Calu3 (cell line): Measurements from ENCODE around the gene RPL38. TPM values are rescaled to one million over a fixed set of nuclear protein-coding genes. Genes with fewer than 3 reads are reported as not detected.

Source experiments
- BruUV-seq: library from RNA; stranded (reverse); fragments of 400-500 nt; replicated peaks from 2 replicates; lab custom pipeline; 2021; lab: Mats Ljungman, UMichigan
- CTCF ChIA-PET: fragments of 300-600 bp; sonication (Branson Sonifier 250); formaldehyde crosslinking; loops from one replicate; lab custom pipeline; 2022; ENCODE audit warnings: antibody characterized with exemption; lab: Charles Lee
- DNase-seq: peaks from one replicate; pipeline ENCODE4 v3.0.0; 2022
- H3K27ac Mint-ChIP-seq: one replicate; pipeline ENCODE4 v1.8.0; 2022; ENCODE audit warnings: mixed read lengths; ENCODE audit not compliant: unreplicated experiment
- H3K27me3 Mint-ChIP-seq: one replicate; pipeline ENCODE4 v1.8.0; 2022; ENCODE audit warnings: mixed read lengths; ENCODE audit not compliant: unreplicated experiment
- H3K36me3 Mint-ChIP-seq: one replicate; pipeline ENCODE4 v1.8.0; 2022; ENCODE audit warnings: mild to moderate bottlenecking, moderate library complexity, mixed read lengths; ENCODE audit not compliant: insufficient read depth, unreplicated experiment
- H3K4me1 Mint-ChIP-seq: one replicate; pipeline ENCODE4 v1.8.0; 2022; ENCODE audit warnings: mild to moderate bottlenecking, low read depth, mixed read lengths; ENCODE audit not compliant: unreplicated experiment
- H3K4me3 Mint-ChIP-seq: one replicate; pipeline ENCODE4 v1.8.0; 2022; ENCODE audit warnings: mild to moderate bottlenecking, low read depth, moderate library complexity, mixed read lengths; ENCODE audit not compliant: unreplicated experiment
- H3K9me3 Mint-ChIP-seq: one replicate; pipeline ENCODE4 v1.8.0; 2022; ENCODE audit warnings: low read depth, mixed read lengths; ENCODE audit not compliant: unreplicated experiment
- intact Hi-C: fragments of 100-400 bp; cut with micrococcal nuclease; formaldehyde crosslinking; loops from one replicate; pipeline ENCODE4 v1.10.0; 2022; ENCODE audit not compliant: unreplicated experiment
- total RNA-seq: library from RNA; stranded (reverse); gene quantifications from 2 replicates; pipeline ENCODE4 v1.2.3, GENCODE V29; 2022
- TF ChIP-seq, protein P1 (sequence below): fragments of 200-600 bp; IDR thresholded peaks from one replicate; pipeline ENCODE4 v1.8.0; 2022; ENCODE audit warnings: antibody characterized with exemption; ENCODE audit not compliant: unreplicated experiment

Gene RPL38
- total RNA-seq, 1 experiment from 2014 or later, result 725 TPM

DNA sequence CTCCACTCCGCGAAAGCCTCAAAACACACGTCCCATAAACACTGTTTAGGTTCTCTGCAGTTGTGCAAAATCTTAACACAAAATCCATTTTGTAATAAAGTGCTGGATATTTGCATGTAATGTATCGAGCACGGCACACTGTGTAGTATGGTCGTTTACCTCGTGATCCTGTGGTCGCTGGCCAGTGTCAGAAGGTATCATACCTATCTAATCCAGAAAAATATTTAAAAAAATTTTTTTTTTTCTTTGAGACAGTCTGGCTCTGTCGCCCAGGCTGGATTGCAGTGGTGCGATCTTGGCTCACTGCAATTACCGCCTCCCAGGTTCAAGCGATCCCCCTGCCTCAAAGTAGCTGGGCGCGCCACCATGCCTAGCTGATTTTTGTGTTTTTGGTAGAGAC lies 996 bp downstream of the RPL38 start:
- Mint-ChIP-seq H3K4me3 (peak overlapping the region; percentile 96), H3K4me1 (peaks cover 24% of the 10 kb centered on the region), H3K9me3 (no peaks in the 10 kb centered on the region), H3K27ac (peak overlapping the region; percentile 100), H3K36me3 (peaks cover 58% of the 10 kb centered on the region), H3K27me3 (peaks cover 41% of the 10 kb centered on the region)
- TF ChIP-seq, protein P1, sequence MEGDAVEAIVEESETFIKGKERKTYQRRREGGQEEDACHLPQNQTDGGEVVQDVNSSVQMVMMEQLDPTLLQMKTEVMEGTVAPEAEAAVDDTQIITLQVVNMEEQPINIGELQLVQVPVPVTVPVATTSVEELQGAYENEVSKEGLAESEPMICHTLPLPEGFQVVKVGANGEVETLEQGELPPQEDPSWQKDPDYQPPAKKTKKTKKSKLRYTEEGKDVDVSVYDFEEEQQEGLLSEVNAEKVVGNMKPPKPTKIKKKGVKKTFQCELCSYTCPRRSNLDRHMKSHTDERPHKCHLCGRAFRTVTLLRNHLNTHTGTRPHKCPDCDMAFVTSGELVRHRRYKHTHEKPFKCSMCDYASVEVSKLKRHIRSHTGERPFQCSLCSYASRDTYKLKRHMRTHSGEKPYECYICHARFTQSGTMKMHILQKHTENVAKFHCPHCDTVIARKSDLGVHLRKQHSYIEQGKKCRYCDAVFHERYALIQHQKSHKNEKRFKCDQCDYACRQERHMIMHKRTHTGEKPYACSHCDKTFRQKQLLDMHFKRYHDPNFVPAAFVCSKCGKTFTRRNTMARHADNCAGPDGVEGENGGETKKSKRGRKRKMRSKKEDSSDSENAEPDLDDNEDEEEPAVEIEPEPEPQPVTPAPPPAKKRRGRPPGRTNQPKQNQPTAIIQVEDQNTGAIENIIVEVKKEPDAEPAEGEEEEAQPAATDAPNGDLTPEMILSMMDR, result no peak
- CTCF ChIA-PET, result no interaction called here
- BruUV-seq, result no TSS peak
- no peak for DNase-seq
- intact Hi-C loops, result no loop called here

DNA sequence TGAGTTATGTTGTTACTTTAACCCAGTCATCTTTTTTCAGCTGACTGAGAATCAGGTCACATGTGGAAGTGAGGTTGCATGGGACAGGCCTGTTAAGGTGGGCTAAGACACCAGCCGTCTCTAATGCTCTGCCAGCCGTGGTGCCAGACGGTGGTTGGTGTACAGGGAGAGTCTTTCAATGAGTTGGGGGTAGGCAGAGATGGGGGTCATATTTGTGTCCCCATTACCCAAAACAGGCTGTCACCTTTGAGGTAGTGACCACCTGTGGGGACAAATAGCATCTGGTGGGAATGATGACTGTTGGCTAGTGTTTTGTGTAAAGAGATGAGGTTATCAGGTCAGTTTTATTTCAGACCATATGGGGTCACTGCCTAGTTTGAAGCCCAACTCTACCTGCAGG lies 1.8 kb downstream of the RPL38 start:
- Mint-ChIP-seq H3K27me3 (peaks cover 33% of the 10 kb centered on the region), H3K27ac (peak overlapping the region; percentile 21), H3K9me3 (no peaks in the 10 kb centered on the region), H3K36me3 (peaks cover 66% of the 10 kb centered on the region), H3K4me3 (peak overlapping the region; percentile 96), H3K4me1 (peaks cover 17% of the 10 kb centered on the region)
- intact Hi-C loops, result no loop called here
- no peak for DNase-seq
- TF ChIP-seq, protein P1, result no peak
- CTCF ChIA-PET, result interaction anchor here (0.6 kb wide), 1 partner anchor 186 kb away, joined by 5 read pairs; no protein-coding TSS in a partner anchor
- BruUV-seq, result no TSS peak

DNA sequence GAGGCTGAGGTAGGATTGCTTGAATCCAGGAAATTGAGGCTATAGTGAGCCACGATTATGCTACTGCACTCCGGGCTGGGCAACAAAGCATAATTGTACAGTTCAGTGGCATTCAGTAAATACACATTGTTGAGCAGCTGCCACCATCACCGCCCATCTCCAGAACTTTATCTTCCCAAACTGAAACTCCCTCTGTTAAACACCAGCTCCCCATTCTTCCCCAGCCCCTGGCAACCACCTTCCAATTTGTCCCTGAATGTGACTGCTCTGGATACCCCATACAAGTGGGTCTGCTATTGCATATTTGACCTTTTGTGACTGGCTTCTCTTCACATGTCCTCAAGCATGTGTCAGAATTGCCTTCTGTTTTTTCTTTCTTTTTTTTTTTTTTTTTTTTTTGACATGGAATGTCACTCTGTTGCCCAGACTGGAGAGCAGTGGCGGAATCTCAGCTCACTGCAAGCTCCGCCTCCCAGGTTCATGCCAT lies 2.9 kb downstream of the RPL38 start:
- intact Hi-C loops, result no loop called here
- no peak overlapping the region for H3K4me3 Mint-ChIP-seq

DNA sequence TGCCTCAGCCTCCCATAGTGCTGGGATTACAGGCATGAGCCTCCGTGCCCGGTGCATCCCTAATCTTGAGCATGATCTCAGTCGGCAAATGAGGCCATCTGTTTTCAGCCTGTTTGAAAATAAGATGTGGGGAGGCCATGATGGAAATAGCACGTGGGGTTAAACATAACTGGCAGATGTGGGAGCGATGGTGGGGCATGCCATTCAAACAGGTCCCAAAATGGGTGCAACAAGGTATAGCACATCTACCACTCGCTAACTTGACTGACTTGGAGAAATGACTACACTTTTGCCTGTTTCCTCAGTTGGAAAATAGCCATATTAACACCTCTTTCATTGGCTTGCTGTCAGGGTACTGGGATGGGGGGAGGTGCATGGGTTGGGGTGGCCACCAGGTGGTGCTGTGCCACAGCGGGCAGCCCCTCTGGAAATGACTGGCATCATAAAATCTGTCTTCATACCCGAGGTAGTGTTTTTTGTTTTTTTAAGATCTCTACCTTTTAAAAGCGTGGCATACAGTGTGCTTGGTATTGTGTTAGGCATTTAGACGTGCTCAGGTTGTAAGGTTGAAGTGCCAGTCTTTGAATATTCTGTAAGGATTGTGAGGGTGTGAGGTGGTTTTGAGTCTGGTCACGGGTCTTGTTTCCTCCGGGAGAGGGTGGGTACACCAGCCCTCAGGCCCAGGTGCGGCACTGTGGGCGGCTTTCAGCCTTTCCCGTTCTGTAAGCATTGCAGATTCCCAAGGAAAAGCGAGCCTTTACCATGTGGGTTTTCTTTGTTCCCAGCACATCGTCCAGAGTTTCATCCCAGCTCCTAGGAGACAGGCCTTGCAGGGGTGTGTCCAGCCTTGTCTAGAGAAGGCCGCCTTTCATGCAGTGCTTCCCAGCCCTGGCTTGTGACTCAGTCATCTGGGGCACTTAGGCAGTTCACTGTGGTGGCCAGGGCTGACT lies 7.0 kb downstream of the RPL38 start:
- Mint-ChIP-seq H3K9me3 (no peaks in the 10 kb centered on the region), H3K36me3 (peaks cover 71% of the 10 kb centered on the region), H3K4me3 (peak overlapping the region; percentile 15), H3K4me1 (peaks cover 17% of the 10 kb centered on the region), H3K27ac (peak overlapping the region; percentile 80), H3K27me3 (peaks cover 34% of the 10 kb centered on the region)
- no TSS peak for BruUV-seq
- CTCF ChIA-PET, result interaction anchor here (0.8 kb wide), 1 partner anchor 86 kb away, joined by 3 read pairs; no protein-coding TSS in a partner anchor
- intact Hi-C loops, result loop anchor here (5.0 kb wide), 1 partner anchor 72 kb away; no protein-coding TSS in a partner anchor
- peak; percentile 84 for DNase-seq
- TF ChIP-seq, protein P1, result peak; percentile 85

More for the DNA sequence above, 2.9 kb downstream of the RPL38 start:
- Mint-ChIP-seq H3K4me1 (peaks cover 17% of the 10 kb centered on the region), H3K27ac (peak overlapping the region; percentile 18), H3K27me3 (peaks cover 22% of the 10 kb centered on the region), H3K9me3 (no peaks in the 10 kb centered on the region), H3K36me3 (peaks cover 76% of the 10 kb centered on the region)
- CTCF ChIA-PET, result interaction anchor here (0.6 kb wide), 1 partner anchor 57 kb away, joined by 4 read pairs; no protein-coding TSS in a partner anchor
- DNase-seq, result no peak
- BruUV-seq, result no TSS peak
- TF ChIP-seq, protein P1, result no peak
